Thyroid gland (tissue), 4 donors: ENCODE data around the gene OR13J1. TPM values are rescaled to one million over a fixed set of nuclear protein-coding genes. Genes with fewer than 3 reads are reported as not detected.
"Not testable (repeated sequence)": the region's sequence is repeated elsewhere in the genome, so short reads cannot be mapped to it uniquely, and the experiment has no call there.

Experiments used
- DNase-seq, 2 donors: peaks; one replicate each; pipeline ENCODE4 v3.0.0-alpha.2; 2019
- H3K27ac ChIP-seq, 3 donors: fragments of 200-600 bp; sonication (generic); 1 replicate in 2 of 3; 2 replicates in 1 of 3; pipeline ENCODE4 v1.5.1; 2016 to 2019; ENCODE audit warnings: mild to moderate bottlenecking in 1 of 3, moderate library complexity in 1 of 3
- H3K27me3 ChIP-seq: fragments of 200-600 bp; sonication (generic); one replicate; pipeline ENCODE4 v1.5.1; 2019
- H3K36me3 ChIP-seq, 2 donors: fragments of 200-600 bp; sonication (generic); one replicate each; pipeline ENCODE4 v1.5.1; 2016 to 2019
- H3K4me1 ChIP-seq, 2 donors: fragments of 200-600 bp; sonication (generic); one replicate each; pipeline ENCODE4 v1.5.1; 2017 to 2019
- H3K4me3 ChIP-seq, 3 donors: fragments of 200-600 bp; sonication (generic); replicated peaks in 1 of 3; 1 replicate in 2 of 3; 2 replicates in 1 of 3; pipeline ENCODE4 v1.5.1; 2016; ENCODE audit warnings: mild to moderate bottlenecking in 1 of 3
- H3K9me3 ChIP-seq: fragments of 200-600 bp; sonication (generic); one replicate; pipeline ENCODE4 v1.5.1; 2017
- CTCF ChIP-seq, 6 experiments: fragments of 200-600 bp in 3 of 6; fragments of 450-650 bp in 3 of 6; sonication (generic) in 3 of 6; IDR thresholded peaks; one replicate each; pipeline ENCODE4 v1.5.1; 2016 to 2019; ENCODE audit warnings: antibody characterized with exemption in 6 of 6, mild to moderate bottlenecking in 2 of 6, inconsistent platforms in 1 of 6, moderate library complexity in 1 of 6
- POLR2A ChIP-seq, 2 donors: fragments of 450-650 bp; IDR thresholded peaks; one replicate each; pipeline ENCODE4 v1.6.1; 2017; ENCODE audit warnings: antibody characterized with exemption in 2 of 2, mild to moderate bottlenecking in 2 of 2, moderate library complexity in 1 of 2
- WGBS, 2 donors: methylation state at CpG; one replicate each; pipeline ENCODE4 v1.1.5; 2017; 5-methylcytosine and 5-hydroxymethylcytosine counted together
- intact Hi-C: fragments of 100-400 bp; cut with DNase I; formaldehyde crosslinking; loops from one replicate; pipeline ENCODE4 v1.15.1; 2023
- total RNA-seq, 4 donors: library from RNA; depleted of rRNA; stranded (reverse); fragments of >200 nt; gene quantifications; one replicate each; pipeline ENCODE4 v1.2.3, GENCODE V29; 2016

The OR13J1 gene
- total RNA-seq, 4 donors from 2014 or later = not detected

GRCh38 chr9:35903049-35903448, 32.8 kb upstream of the OR13J1 start:
- no peaks in the 10 kb centered on the region for H3K9me3 ChIP-seq
- WGBS, 2 donors = 34 to 36% methylated on average over 3 of the region's 3 CpGs
- no peaks in the 10 kb centered on the region for H3K36me3 ChIP-seq
- TF ChIP-seq CTCF (IDR thresholded peaks at IDR 0.05) (peak; percentile 64 to 90 (median 82)), POLR2A (IDR thresholded peaks at IDR 0.05) (no peak)
- no peaks in the 10 kb centered on the region for H3K27me3 ChIP-seq
- no peak overlapping the region for H3K27ac ChIP-seq
- no peak overlapping the region for H3K4me3 ChIP-seq
- intact Hi-C loops = loop anchor here (5.0 kb wide), 1 partner anchor 119 kb away; no protein-coding TSS in a partner anchor
- peaks cover 37 to 39% of the 10 kb centered on the region in 2 donors for H3K4me1 ChIP-seq
- peak; percentile 38 to 41 for DNase-seq

- Histone ChIP-seq H3K4me1 (no peaks in the 10 kb centered on the region), H3K36me3 (no peaks in the 10 kb centered on the region), H3K27me3 (no peaks in the 10 kb centered on the region), H3K27ac (no peak overlapping the region), H3K9me3 (no peaks in the 10 kb centered on the region), H3K4me3 (no peak overlapping the region)
- WGBS, 2 donors = 79 to 80% methylated on average over 2 of the region's 2 CpGs
- TF ChIP-seq POLR2A (IDR thresholded peaks at IDR 0.05) = no peak
- no peak for TF ChIP-seq CTCF (IDR thresholded peaks at IDR 0.05)
- intact Hi-C loops = no loop called here
- DNase-seq = no peak
These were observed 28.8 kb upstream of the OR13J1 start for GRCh38 chr9:35899021-35899420.

GRCh38 chr9:35898337-35898736, 28.1 kb upstream of the OR13J1 start:
- intact Hi-C loops = no loop called here
- TF ChIP-seq CTCF (IDR thresholded peaks at IDR 0.05) (no peak), POLR2A (IDR thresholded peaks at IDR 0.05) (no peak)
- Histone ChIP-seq H3K27ac (no peak overlapping the region), H3K9me3 (no peaks in the 10 kb centered on the region), H3K27me3 (no peaks in the 10 kb centered on the region), H3K4me3 (no peak overlapping the region), H3K4me1 (no peaks in the 10 kb centered on the region), H3K36me3 (no peaks in the 10 kb centered on the region)
- no peak for DNase-seq

GRCh38 chr9:35897376-35898099, 27.3 kb upstream of the OR13J1 start:
- DNase-seq, H3K4me1 ChIP-seq, H3K4me3 ChIP-seq, H3K9me3 ChIP-seq, intact Hi-C loops, H3K27ac ChIP-seq, H3K27me3 ChIP-seq, H3K36me3 ChIP-seq: not testable (repeated sequence)
- whole genome bisulfite sequencing, 2 donors = 90 to 96% methylated on average over 7 of the region's 7 CpGs

- Histone ChIP-seq H3K36me3 (no peaks in the 10 kb centered on the region), H3K27me3 (no peaks in the 10 kb centered on the region), H3K9me3 (no peaks in the 10 kb centered on the region), H3K27ac (no peak overlapping the region), H3K4me1 (no peaks in the 10 kb centered on the region), H3K4me3 (no peak overlapping the region)
- 94 to 96% methylated on average over 2 of the region's 2 CpGs for WGBS, 2 donors
- TF ChIP-seq CTCF (IDR thresholded peaks at IDR 0.05) (no peak), POLR2A (IDR thresholded peaks at IDR 0.05) (no peak)
- DNase-seq = no peak
- intact Hi-C loops = no loop called here
These were observed 26.4 kb upstream of the OR13J1 start for GRCh38 chr9:35896570-35896969.
